Neutrophil (primary cell): ENCODE results near the gene METTL13.

Source experiments
- H3K27ac ChIP-seq: fragments of 200-600 bp; sonication (generic); 2 replicates; pipeline ENCODE4 v1.5.1; 2016; ENCODE audit warnings: mild to moderate bottlenecking, moderate library complexity
- H3K27me3 ChIP-seq: fragments of 200-600 bp; sonication (generic); 2 replicates; pipeline ENCODE4 v1.6.0; 2016; ENCODE audit warnings: mild to moderate bottlenecking
- H3K36me3 ChIP-seq: fragments of 200-600 bp; sonication (generic); 2 replicates; pipeline ENCODE4 v1.5.1; 2017
- H3K4me1 ChIP-seq, 2 experiments: fragments of 200-600 bp in 1 of 2; sonication (generic) in 1 of 2; 1 replicate in 1 of 2; 2 replicates in 1 of 2; pipeline versions ENCODE4 v1.5.1 to v1.6.1; 2013 to 2016; ENCODE audit warnings: low read depth in 1 of 2, low read length in 1 of 2, mild to moderate bottlenecking in 1 of 2, moderate library complexity in 1 of 2; ENCODE audit not compliant: control insufficient read depth in 1 of 2, insufficient read depth in 1 of 2
- H3K4me3 ChIP-seq, 2 experiments: fragments of 200-600 bp in 1 of 2; sonication (generic) in 1 of 2; 1 replicate in 1 of 2; 2 replicates in 1 of 2; pipeline ENCODE4 v1.5.1; 2013 to 2016; ENCODE audit warnings: low read depth in 1 of 2, low read length in 1 of 2, mild to moderate bottlenecking in 1 of 2, moderate library complexity in 1 of 2
- H3K9me3 ChIP-seq: fragments of 200-600 bp; sonication (generic); 2 replicates; pipeline ENCODE4 v1.5.1; 2016
- CTCF ChIP-seq: fragments of 200-600 bp; sonication (generic); IDR thresholded peaks from 2 replicates; pipeline ENCODE4 v1.5.1; 2016; ENCODE audit warnings: antibody characterized with exemption

Gene METTL13

DNA sequence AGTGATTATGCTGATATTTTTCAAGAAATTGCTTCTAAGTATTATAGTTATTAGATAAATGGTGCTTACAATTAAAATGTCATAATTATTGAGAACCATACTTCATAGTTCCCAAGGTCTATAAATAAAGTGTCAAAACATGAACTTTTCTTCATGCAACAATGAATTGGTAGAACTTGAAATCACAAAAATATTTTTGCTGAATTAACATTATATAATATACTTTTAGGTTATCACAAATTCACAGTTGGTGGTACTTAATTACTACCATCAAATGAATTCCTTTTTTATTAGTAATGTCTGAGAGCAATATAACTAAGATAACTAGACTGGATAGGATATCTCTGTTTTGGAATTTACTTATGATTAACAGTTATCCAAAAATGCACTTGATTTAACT lies 64.5 kb downstream of the METTL13 start:
- H3K4me1 ChIP-seq: peaks cover 12 to 18% of the 10 kb centered on the region in 2 experiments
- H3K27ac ChIP-seq: no peak overlapping the region
- H3K9me3 ChIP-seq: no peaks in the 10 kb centered on the region
- H3K27me3 ChIP-seq: peaks cover 62% of the 10 kb centered on the region
- no peaks in the 10 kb centered on the region for H3K36me3 ChIP-seq
- no peak for TF ChIP-seq CTCF
- H3K4me3 ChIP-seq: no peak overlapping the region
